Caki2 (cell line): ENCODE measurements around the gene SBNO2. TPM values are rescaled to one million over a fixed set of nuclear protein-coding genes. Genes with fewer than 3 reads are reported as not detected.

Source experiments
- DNase-seq: peaks from one replicate; pipeline ENCODE4 v3.0.0-alpha.2; 2015; ENCODE audit warnings: low read depth
- in situ Hi-C: cut with HindIII; loops from 2 replicates; pipeline ENCODE4 v1.10.0; 2016; ENCODE audit warnings: low sequenced_read_pairs, low pct_unique_long_range_greater_than_20kb, mixed read lengths
- total RNA-seq: library from RNA; depleted of rRNA; stranded (reverse); fragments of >200 nt; shearing (Covaris generic); gene quantifications from 2 replicates; pipeline ENCODE4 v1.2.3, GENCODE V29; 2014; ENCODE audit warnings: low replicate concordance

The SBNO2 gene
- total RNA-seq, 1 experiment from 2014 or later = 23.7 TPM

DNA sequence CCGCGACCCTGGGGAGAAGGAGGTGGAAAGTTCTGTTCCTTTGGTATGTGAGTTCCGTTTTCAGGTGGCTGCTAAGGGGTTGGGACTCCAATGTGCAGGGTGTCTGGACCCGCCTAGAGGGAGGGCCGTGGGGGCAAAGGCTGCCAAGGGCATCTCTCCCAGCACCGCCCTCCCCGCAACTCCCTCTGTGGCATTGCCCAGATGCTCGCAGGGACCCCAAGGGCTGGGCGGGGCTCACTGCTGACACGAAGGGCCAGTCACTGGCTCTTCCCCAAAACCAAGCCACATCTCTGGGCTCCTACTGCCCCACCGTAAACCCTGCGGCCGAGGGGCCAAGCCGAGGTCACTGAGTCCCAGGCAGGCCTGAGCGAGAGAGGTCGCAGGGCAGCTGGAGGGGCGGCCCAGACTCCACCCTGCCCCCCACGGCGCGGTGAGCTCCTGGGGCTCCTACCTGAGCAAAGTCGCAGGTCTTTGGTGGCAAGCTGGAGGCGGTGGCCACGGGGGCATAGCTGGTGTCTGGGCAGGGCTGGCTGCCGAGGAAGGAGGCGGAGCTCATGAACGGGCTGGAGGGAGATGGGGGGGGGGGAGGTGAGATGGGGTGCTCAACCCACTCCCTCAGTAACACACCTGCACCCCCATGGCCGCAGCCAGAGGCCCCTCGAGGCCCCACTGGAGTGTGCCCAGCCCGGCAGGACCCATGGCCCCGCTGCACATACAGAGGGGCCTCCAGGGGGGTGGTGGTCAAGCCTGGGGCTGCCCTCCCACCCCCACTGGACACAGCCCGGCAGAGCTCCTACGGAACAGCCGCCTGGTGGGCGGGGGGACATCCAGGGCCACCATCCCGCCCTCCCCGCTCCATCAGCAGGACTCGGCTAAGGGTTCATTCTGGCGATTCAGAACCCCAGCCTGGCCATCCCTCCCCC, 26.9 kb downstream of the SBNO2 start:
- DNase-seq = no peak
- in situ Hi-C loops = no loop called here

DNA sequence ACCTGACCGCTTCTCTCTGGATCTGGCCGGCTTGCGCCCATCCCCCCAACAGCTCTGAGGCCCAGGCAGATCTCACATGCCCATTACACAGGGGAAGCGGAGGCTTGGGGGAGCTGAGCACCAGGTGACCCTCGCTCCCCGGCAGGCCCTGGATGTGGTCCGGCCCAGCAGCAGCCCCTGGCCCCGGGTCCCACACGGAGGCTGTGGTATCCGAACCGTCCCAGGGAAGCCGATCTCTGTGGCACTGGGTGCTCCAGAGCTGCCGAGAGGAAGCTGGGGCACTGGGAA, 27.7 kb downstream of the SBNO2 start:
- in situ Hi-C loops = no loop called here
- no peak for DNase-seq

DNA sequence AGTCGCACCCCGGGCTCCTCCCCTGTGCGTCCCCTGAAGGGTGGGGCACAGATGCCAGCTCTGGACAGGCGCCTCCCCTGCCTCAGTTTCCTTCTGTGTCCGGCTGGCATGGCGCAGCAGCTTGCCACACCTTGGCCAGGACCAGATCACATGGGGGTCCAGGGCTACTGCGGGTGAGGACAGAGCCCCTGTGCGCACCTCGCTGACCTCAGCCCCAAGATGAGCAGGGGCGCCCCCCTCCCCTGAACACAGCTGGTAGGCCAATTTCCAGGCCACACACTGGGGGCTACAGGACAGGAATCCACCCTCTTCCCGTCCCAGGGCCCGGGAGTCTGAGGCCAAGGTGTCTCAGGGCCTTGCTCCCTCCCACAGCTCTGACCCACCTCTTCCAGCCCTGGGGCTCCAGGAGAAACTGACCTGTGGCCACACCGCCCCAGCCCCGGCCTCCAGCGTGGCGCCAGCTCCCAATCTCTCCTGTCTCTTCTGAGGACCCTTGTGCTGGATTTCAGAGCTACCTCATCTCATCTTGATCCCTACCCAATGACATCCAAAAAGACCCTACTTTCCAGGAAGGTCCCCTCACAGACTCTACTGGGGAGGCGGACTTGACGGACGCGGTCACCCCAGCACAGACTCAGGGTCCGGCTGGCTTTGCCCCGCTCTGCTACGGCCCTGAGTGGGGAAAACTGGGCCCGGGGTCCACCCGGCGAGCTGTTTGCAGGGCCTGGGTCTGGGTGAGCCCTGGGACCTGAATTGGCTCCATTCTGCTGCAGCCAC, 28.2 kb downstream of the SBNO2 start:
- no peak for DNase-seq
- in situ Hi-C loops = no loop called here

DNA sequence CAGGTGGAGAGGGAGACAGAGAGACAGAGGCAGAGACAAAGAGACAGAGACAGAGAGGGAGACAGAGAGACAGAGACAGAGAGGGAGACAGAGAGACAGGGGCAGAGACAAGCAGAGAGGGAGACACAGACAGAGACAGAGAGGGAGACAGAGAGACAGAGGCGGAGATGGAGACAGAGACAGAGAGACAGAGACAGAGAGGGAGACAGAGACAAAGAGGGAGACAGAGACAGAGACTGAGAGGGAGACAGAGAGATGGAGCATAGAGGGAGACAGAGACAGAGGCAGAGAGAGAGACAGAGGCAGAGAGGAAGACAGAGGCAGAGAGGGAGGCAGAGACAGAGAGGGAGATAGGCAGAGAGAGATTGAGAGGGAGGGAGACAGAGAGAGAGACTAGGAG, 29.3 kb downstream of the SBNO2 start:
- DNase-seq = no peak
- in situ Hi-C loops = no loop called here

DNA sequence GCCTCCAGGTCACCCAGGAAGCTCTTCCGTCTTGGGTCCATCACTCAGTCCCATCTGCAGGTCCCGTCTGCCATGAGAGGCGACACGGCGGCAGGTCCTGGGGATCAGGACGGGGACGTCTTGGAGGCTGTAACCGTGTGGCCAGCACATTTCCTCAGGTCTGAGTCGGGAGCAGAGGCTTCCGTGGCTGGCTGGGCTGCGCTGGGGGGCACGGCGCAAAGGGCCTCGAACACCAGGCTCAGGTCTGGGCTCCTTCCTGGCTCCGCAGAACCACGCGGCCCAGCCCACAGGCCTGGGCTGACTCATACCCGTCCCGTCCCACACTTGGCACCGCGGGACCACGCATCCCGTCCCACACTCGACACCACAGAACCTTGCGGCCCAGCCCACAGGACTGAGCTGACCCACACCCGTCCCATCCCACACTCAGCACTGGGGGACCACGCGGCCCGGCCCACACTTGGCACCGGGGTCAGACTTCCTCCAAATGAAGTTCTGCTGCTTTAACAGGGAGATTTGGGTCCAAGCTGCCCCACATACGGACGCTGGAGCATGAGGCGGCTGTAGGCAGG, 30.2 kb downstream of the SBNO2 start:
- in situ Hi-C loops = no loop called here
- DNase-seq = no peak

DNA sequence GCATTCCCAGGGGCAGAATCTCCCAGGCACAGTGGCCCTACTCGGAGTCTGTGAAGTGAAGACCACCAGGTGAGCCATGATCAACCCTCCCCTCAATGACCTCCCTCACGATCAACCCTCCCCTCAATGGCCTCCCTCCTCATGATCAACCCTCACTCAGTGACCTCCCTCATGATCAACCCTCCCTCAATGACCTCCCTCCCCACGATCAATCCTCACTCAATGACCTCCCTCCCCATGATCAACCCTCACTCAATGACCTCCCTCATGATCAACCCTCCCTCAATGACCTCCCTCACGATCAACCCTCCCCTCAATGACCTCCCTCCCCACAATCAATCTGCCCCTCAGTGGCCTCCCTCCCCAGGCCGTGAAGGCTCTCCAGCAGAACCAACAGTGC, 32.1 kb downstream of the SBNO2 start:
- in situ Hi-C loops = no loop called here
- no peak for DNase-seq

DNA sequence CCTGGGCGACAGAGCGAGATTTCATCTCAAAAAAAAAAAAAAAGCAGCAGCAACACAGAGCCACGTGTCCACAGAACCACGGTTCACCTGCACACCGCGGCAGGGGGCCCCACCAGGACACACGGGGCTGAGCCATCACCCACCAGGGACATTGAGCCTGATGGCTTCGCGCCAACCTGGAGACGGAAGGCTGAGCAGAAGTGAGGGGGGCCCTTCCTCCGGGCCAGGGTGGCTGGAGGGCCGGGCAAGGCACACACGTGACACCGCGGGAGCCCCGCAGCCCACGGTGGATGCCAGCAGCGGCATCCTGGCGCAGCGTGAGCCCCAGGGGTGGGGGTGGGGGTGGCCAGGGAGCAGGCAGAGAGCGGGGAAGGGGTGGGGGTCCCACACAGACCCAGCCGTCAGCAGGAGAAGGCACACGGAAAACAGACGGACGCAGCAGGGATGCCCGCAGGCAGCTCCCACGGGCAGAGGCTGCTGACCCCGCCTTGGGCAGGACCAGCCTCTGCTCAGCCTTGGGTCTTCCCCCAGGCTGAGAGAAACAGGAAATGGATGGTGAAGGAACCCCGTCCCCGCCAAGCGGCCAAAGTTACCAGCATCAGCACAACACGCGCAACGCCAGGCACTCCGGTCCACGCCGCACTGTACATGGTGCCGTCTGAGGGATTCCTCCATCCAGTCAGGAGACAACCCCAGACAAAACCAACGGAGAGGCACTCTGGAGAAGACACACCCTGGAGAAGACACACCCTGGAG, 33.6 kb downstream of the SBNO2 start:
- no peak for DNase-seq
- in situ Hi-C loops = no loop called here

DNA sequence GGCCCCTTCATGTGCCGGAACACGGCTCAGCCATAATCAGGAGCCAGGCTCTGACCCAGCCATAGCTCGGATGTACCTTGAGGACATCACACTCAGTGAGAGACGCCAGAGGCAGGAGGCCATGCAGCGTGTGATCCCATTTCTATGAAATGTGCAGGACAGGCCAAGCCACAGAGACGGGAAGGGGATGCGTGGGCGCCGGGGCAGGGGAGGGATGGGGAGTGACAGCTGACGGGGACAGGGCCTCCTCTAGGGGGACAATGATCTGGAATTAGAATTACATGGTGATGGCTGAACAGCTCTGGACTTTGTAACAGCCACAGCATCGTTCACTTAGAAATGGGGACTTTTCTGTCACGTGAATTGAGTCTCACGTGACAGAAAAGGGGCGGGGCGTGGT, 34.9 kb downstream of the SBNO2 start:
- no peak for DNase-seq
- in situ Hi-C loops = no loop called here

DNA sequence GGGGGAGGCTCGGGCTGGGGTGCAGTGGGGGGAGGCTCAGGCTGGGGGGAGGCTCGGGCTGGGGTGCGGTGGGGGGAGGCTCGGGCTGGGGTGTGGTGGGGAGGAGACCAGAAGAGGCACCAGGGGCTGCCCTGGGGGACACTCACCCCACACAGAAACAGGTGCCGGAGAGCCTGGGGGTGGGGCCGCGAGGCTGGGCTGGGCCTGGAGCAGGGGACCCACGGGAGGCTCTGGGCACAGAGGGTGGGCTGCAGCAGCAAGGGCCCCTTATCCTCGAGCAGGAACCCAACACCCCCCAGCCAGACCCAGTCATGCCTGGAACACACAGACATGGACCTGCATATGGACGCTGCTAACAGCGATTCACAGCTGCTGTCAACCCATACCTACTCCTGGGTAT, 35.9 kb downstream of the SBNO2 start:
- no peak for DNase-seq

DNA sequence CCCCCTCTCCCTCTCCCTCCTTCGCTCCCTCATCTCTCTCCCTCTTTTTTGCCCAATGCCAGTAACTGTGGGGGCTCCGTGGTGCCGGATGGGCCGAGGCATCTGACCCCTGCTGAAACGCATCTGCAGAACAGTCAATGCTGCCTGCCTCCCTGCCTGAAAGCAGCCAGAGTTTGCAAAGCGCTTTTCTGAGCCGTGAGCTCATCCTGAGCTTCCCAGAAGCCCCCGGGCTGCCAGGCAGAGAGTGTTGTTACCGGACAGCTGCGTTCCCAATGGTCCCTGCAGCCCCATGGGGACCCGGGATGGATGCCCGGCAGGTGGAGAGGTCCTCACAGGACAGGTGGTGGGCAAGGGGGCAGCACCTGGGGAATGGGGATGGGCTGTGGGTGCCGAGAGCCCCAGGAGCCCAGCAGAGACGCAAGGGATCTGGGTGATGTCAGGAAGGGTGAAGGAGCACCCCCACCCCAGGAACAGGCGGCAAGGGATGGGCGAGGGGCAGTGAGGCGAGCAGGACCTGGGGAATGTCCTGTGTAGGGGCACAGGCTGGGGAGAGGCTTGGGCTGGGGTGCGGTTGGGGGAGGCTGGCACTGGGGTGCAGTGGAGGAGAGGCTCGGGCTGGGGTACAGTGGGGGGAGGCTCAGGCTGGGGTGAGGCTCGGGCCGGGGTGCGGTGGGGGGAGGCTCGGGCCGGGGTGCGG, 37.3 kb downstream of the SBNO2 start:
- in situ Hi-C loops = no loop called here
- no peak for DNase-seq

More for the DNA sequence above, 35.9 kb downstream of the SBNO2 start:
- in situ Hi-C loops = no loop called here

DNA sequence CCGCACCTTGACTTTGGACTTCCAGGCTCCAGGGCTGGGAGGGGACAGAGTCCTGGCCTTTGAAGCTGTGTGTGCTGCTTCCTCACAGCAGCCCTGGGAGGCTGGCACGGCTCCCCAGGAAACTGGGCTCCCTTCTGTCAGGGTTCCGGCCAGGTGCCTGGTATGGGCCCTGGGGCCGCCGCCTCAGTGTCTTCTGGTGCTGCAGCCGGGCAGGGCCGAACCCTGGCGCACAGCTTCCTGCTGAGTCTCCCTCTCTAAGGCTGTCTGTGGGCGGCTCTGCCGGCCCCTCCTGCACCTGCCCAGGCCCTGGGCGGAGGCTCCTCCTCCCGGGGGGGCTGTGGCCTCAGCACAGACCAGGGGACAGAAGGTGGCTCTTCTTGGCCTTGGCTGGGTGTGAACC, 37.9 kb downstream of the SBNO2 start:
- no peak for DNase-seq
- in situ Hi-C loops = no loop called here

DNA sequence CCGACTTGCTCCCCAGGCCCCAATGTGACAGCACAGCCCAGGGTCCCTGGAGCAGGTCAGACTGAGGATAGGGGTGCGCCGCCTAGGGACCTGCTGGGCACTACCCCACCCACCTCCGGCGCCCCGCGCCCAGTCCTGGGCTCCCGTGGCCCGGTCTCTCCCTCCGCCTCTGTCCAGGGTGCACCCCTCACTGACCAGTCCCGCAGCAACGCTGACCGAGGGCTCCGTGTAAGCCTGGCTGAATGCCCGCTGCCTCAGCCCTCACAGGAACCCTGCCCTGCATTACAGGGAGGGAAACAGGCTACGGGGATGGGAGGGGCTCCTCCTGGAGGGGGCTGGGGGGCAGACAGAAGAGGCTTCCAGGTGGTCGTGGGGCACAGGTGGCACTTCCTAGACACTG, 38.6 kb downstream of the SBNO2 start:
- no peak for DNase-seq
- in situ Hi-C loops = no loop called here

DNA sequence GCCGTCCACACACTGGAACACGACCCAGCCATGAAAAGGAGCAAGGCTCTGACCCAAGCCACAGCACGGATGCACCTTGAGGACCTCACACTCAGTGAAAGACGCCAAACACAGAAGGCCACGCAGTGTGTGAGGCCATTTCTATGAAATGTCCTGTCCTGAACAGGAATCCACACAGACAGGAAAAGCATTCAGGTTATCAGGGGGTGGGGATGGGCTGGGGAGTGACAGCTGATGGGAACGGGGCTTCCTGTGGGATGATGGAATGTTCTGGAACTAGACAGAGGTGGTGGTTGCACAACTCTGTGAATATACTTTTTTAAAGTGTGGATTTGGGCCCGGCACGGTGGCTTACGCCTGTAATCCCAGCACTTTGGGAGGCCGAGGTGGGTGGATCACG, 39.6 kb downstream of the SBNO2 start:
- in situ Hi-C loops = no loop called here
- no peak for DNase-seq

DNA sequence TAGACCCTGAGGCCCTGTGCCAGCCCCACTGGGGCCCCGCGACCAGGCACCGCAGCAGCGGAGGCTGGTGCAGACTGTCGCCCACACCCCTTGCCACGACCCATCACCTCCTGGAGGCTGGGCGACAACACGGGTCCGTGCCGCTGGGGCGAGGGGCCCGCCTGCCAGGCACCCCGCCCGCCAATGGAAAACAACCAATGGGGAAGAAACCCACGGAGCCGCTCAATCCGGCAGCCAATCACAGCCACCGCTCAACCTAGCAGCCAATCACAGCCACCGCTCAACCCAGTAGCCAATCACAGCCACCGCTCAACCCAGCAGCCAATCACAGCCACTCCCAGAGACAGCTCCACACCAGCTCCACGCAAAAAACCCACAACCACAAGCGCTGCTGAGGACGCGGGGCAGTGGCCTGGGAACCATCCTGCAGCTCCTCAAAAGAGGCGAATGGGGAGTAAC, 40.6 kb downstream of the SBNO2 start:
- DNase-seq = no peak
- in situ Hi-C loops = no loop called here

DNA sequence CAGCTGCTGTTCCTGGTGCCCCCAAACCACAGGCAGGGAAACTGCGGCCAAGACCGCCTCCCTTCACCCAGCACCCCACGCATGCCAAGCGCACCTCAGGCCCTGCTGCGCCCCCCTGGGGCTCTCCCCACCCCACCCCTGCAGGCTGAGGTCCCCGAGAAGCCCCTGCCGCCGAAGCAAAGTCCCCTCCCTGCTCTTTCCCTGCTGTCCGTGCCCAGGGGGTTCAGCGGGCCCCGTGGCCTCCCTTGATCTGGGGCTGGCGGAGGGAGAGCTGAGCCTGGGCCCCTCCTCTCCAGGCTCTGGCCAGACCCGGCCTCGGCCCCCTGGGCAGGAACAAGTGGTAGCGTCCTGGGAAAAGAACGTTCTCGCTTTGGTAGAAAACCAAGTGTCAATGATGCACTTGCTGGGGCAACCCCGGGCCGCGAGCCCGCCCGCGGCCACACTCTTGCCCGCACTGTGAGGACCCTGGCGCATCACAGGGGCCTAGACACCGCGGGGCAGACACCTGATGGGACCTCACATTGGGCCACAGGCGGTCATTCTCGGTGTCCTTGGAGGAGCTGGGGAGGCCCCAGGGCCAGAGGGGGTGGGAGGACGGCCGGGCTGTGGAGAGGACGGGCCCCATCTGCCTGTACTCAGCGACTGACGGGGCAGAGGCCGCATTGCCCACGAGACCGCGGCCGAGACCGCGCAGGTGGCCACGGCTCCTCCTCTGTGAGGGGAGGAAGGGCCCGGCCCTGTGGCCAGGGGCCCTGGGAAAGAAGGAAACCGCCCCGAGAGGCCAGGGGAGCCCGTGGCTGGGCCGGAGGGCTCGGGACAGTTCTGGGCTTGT, 41.3 kb downstream of the SBNO2 start:
- in situ Hi-C loops = no loop called here

DNA sequence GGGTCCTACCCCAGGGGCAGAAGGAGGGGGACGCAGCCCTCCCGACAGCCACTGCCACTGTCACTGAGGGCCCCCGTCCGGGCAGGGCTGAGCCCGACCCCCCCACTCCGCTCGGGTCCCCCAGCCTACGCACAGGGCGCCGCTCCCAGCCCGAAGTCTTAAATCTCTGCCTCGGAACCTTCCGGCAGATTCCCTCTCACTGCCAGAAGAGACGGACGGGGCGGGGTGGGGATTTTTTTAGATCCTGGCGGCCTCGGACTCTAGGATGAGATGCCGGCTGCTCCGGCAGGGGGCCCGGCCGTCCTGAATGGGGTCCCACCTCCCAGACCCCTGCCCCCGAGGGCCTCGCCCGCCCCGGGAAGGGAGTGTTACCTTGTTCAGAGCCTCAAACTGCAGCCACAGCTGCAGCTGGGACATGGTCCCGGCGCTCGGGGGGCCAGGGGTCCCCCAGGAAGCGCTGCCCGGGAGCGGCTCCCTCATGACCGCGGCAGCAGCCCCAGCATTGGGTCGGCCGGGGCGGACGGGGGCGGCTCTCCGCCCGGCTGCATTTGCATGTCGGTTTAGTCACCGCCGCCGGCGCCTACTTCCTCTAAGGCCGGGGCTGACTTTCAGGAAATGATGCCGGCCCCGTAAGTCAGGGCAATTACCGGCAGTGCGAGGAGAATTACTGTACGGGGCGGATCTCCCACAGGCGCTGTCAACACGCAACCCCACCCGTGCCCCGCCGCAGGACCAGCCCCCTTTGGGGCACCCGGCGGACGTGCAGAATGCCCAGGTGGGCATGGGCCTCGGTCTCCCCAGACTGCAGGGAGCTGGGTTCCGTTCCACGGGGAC, 42.1 kb downstream of the SBNO2 start:
- in situ Hi-C loops = no loop called here
- no peak for DNase-seq

More for the DNA sequence above, 41.3 kb downstream of the SBNO2 start:
- no peak for DNase-seq
